Esophagus muscularis mucosa (tissue), 4 donors: ENCODE results near the gene DRG1. TPM values are rescaled to one million over a fixed set of nuclear protein-coding genes. Genes with fewer than 3 reads are reported as not detected.

Experiments used
- DNase-seq: peaks from one replicate; pipeline ENCODE4 v3.0.0-alpha.2; 2017; ENCODE audit errors: extremely low spot score
- H3K27ac ChIP-seq, 4 donors: fragments of 200-600 bp; sonication (generic); replicated peaks in 1 of 4; 1 replicate in 3 of 4; 2 replicates in 1 of 4; pipeline ENCODE4 v1.5.1; 2016 to 2019; ENCODE audit warnings: mild to moderate bottlenecking in 1 of 4
- H3K27me3 ChIP-seq, 4 donors: fragments of 200-600 bp; sonication (generic); one replicate each; pipeline versions ENCODE4 v1.5.1 to v1.6.0; 2016 to 2019
- H3K36me3 ChIP-seq, 4 donors: fragments of 200-600 bp; sonication (generic); one replicate each; pipeline ENCODE4 v1.5.1; 2016 to 2019
- H3K4me1 ChIP-seq, 4 donors: fragments of 200-600 bp; sonication (generic); one replicate each; pipeline ENCODE4 v1.5.1; 2016 to 2019
- H3K4me3 ChIP-seq, 4 donors: fragments of 200-600 bp; sonication (generic); 1 replicate in 2 of 4; 2 replicates in 2 of 4; pipeline ENCODE4 v1.5.1; 2016 to 2019; ENCODE audit warnings: mild to moderate bottlenecking in 4 of 4, moderate library complexity in 1 of 4
- H3K9me3 ChIP-seq, 4 donors: fragments of 200-600 bp; sonication (generic); 1 replicate in 3 of 4; 2 replicates in 1 of 4; pipeline ENCODE4 v1.5.1; 2016 to 2019
- CTCF ChIP-seq, 3 experiments: fragments of 200-600 bp in 2 of 3; fragments of 450-650 bp in 1 of 3; sonication (generic) in 2 of 3; IDR thresholded peaks; one replicate each; pipeline ENCODE4 v1.5.1; 2017 to 2019; ENCODE audit warnings: antibody characterized with exemption in 3 of 3, mild to moderate bottlenecking in 2 of 3, moderate library complexity in 1 of 3
- EP300 ChIP-seq: sonication (generic); formaldehyde crosslinking; IDR thresholded peaks from one replicate; pipeline ENCODE4 v1.6.1; 2017; ENCODE audit warnings: antibody characterized with exemption
- POLR2A ChIP-seq: fragments of 450-650 bp; IDR thresholded peaks from one replicate; pipeline ENCODE4 v1.6.1; 2017; ENCODE audit warnings: antibody characterized with exemption, moderate library complexity, mild to moderate bottlenecking, low read depth
- POLR2AphosphoS5 ChIP-seq, 2 donors: sonication (generic); formaldehyde crosslinking; IDR thresholded peaks; one replicate each; pipeline ENCODE4 v1.6.1; 2017; ENCODE audit warnings: antibody characterized with exemption in 2 of 2
- WGBS: methylation state at CpG from one replicate; pipeline ENCODE4 v1.1.5; 2018; 5-methylcytosine and 5-hydroxymethylcytosine counted together
- intact Hi-C: fragments of 100-400 bp; cut with DNase I; formaldehyde crosslinking; loops from one replicate; pipeline ENCODE4 v1.15.1; 2023
- total RNA-seq, 4 donors: library from RNA; depleted of rRNA; stranded (reverse); fragments of >200 nt; gene quantifications; one replicate each; pipeline versions ENCODE4 v1.1.0 to v1.2.1, GENCODE V29; 2016

DRG1 gene
- total RNA-seq, 4 donors from 2014 or later, result 38.3 to 61.0 (median 53.0) TPM

- TF ChIP-seq CTCF (IDR thresholded peaks at IDR 0.05) (no peak), POLR2AphosphoS5 (IDR thresholded peaks at IDR 0.05) (no peak), POLR2A (no peak), EP300 (no peak)
- Histone ChIP-seq H3K9me3 (no peaks in the 10 kb centered on the region), H3K27me3 (no peaks in the 10 kb centered on the region), H3K27ac (no peak overlapping the region), H3K4me1 (peaks cover 0 to 7% (median 2%) of the 10 kb centered on the region in 4 donors), H3K36me3 (peaks cover 19 to 83% (median 41%) of the 10 kb centered on the region in 4 donors), H3K4me3 (no peak overlapping the region)
- intact Hi-C loops, result no loop called here
- DNase-seq, result no peak
- 44% methylated on average over 2 of the region's 2 CpGs for WGBS
Observed at GRCh38 chr22:31448382-31448781, 49.0 kb downstream of the DRG1 start.

- no peak for DNase-seq
- Histone ChIP-seq H3K27ac (no peak overlapping the region), H3K4me1 (peaks cover 0 to 7% (median 2%) of the 10 kb centered on the region in 4 donors), H3K36me3 (peaks cover 26 to 83% (median 41%) of the 10 kb centered on the region in 4 donors), H3K4me3 (no peak overlapping the region), H3K27me3 (no peaks in the 10 kb centered on the region), H3K9me3 (no peaks in the 10 kb centered on the region)
- TF ChIP-seq POLR2A, result no peak
- intact Hi-C loops, result no loop called here
- 82% methylated on average over 4 of the region's 4 CpGs for WGBS
Observed at GRCh38 chr22:31449506-31449905, 50.1 kb downstream of the DRG1 start.

GRCh38 chr22:31451709-31452571 is 52.5 kb downstream of the DRG1 start:
- WGBS, result 73% methylated on average over 5 of the region's 5 CpGs
- Histone ChIP-seq H3K27ac (no peak overlapping the region), H3K27me3 (no peaks in the 10 kb centered on the region), H3K4me1 (peaks cover 0 to 7% (median 2%) of the 10 kb centered on the region in 4 donors), H3K36me3 (peaks cover 37 to 81% (median 46%) of the 10 kb centered on the region in 4 donors), H3K9me3 (no peaks in the 10 kb centered on the region), H3K4me3 (no peak overlapping the region)
- TF ChIP-seq CTCF (IDR thresholded peaks at IDR 0.05) (peak in 2 of 3 experiments; percentile 30 to 42), EP300 (no peak)
- DNase-seq, result no peak
- intact Hi-C loops, result no loop called here

- intact Hi-C loops, result no loop called here
- H3K9me3 ChIP-seq, result no peaks in the 10 kb centered on the region
- H3K4me1 ChIP-seq, result no peaks in the 10 kb centered on the region
- H3K27ac ChIP-seq, result no peak overlapping the region
- TF ChIP-seq CTCF (IDR thresholded peaks at IDR 0.05) (no peak), POLR2AphosphoS5 (IDR thresholded peaks at IDR 0.05) (no peak), EP300 (no peak), POLR2A (no peak)
- H3K36me3 ChIP-seq, result peaks cover 49 to 95% (median 80%) of the 10 kb centered on the region in 4 donors
- DNase-seq, result no peak
- no peak overlapping the region for H3K4me3 ChIP-seq
- no peaks in the 10 kb centered on the region for H3K27me3 ChIP-seq
- WGBS, result 100% methylated on average over 3 of the region's 3 CpGs
Observed at GRCh38 chr22:31461699-31462098, 62.3 kb downstream of the DRG1 start.

GRCh38 chr22:31465307-31465706 is 65.9 kb downstream of the DRG1 start:
- 91% methylated on average over 2 of the region's 2 CpGs for WGBS
- H3K36me3 ChIP-seq, result peaks cover 48 to 93% (median 80%) of the 10 kb centered on the region in 4 donors
- no peak overlapping the region for H3K4me3 ChIP-seq
- TF ChIP-seq POLR2AphosphoS5 (IDR thresholded peaks at IDR 0.05), result no peak
- no peak for TF ChIP-seq CTCF (IDR thresholded peaks at IDR 0.05)
- TF ChIP-seq POLR2A, result no peak
- TF ChIP-seq EP300, result no peak
- DNase-seq, result no peak
- no peaks in the 10 kb centered on the region for H3K9me3 ChIP-seq
- no peaks in the 10 kb centered on the region for H3K4me1 ChIP-seq
- H3K27me3 ChIP-seq, result no peaks in the 10 kb centered on the region
- no peak overlapping the region for H3K27ac ChIP-seq
- intact Hi-C loops, result no loop called here
